ENCODE data around the gene RFC5. TPM values are rescaled to one million over a fixed set of nuclear protein-coding genes. Genes with fewer than 3 reads are reported as not detected.

Gene RFC5
- total and polyA plus RNA-seq, 2 of the 13 experiments (the other 11 are each of a cell fraction or from before 2014, with no cell fraction given): 16.8 to 51.4 TPM

- ChIA-PET CTCF (ENCODE audit: low intra/inter-chr PET ratio, low total read pairs) (no interaction called here), POLR2A (interaction anchor here (1.2 to 1.6 kb wide), 4 partner anchors 10 to 317 kb away, joined by 4 to 6 read pairs (median 4); partner anchors contain the start of gene PEBP1)
- 12% methylated on average over 13 of the region's 13 CpGs for WGBS (ENCODE audit: low lambda C conversion rate)
- H3K27me3 ChIP-seq (ENCODE audit: control insufficient read depth in 1 of 2, insufficient read depth in 2 of 2, low read length in 2 of 2): no peaks in the 10 kb centered on the region; a peak in 1 of 5 replicates
- H3K4me2 ChIP-seq (ENCODE audit: low read depth, low read length): peak overlapping the region; percentile 59
- no peak overlapping the region for H2AFZ ChIP-seq (ENCODE audit: low read length)
- peak; percentile 43 for ATAC-seq
- H3K4me1 ChIP-seq (ENCODE audit: insufficient read depth, low read length): peaks cover 85% of the 10 kb centered on the region
- no TSS peak for BruUV-seq (replicated peaks)
- no peaks in the 10 kb centered on the region for H3K9me3 ChIP-seq (ENCODE audit: low read length)
- peaks cover 11% of the 10 kb centered on the region for H3K79me2 ChIP-seq (ENCODE audit: insufficient read depth, low read length)
- FAIRE-seq: no peak
- H3K36me3 ChIP-seq (replicated peaks in 1 of 2; ENCODE audit: control insufficient read depth in 1 of 2, insufficient read depth in 2 of 2, low read length in 2 of 2): peaks cover 0 to 3% of the 10 kb centered on the region in 2 experiments; a peak in 1 of 5 replicates
- peak overlapping the region; percentile 65 for H3K27ac ChIP-seq (ENCODE audit: extremely low read length, insufficient read depth, low read length)
- DNase-seq (ENCODE audit: low spot score): peak; percentile 84
- H3K9ac ChIP-seq (ENCODE audit: insufficient read depth, low read depth, low read length): peak overlapping the region; percentile 49
- intact Hi-C loops (cut with micrococcal nuclease; ENCODE audit: unreplicated experiment) (no loop called here), in situ Hi-C loops (cut with HindIII; ENCODE audit: extremely low pct_ligation_motif_present, low pct_unique_long_range_greater_than_20kb) (no loop called here)
- H4K20me1 ChIP-seq (ENCODE audit: insufficient read depth, low read length): no peaks in the 10 kb centered on the region
- H3K4me3 ChIP-seq (replicated peaks in 1 of 3; ENCODE audit: insufficient read depth in 1 of 3, low read depth in 2 of 3, low read length in 3 of 3): peak overlapping the region in 1 of 3 experiments; percentile 23; a peak in 1 of 6 replicates
- TF ChIP-seq ZNF547 (CRISPR knock-in tag; IDR thresholded peaks at IDR 0.05): 0 out of 2 replicates have a peak, but pooled peaks have one; percentile 18
- peak; percentile 90 for TF ChIP-seq ZNF644 (CRISPR knock-in tag; IDR thresholded peaks at IDR 0.05; ENCODE audit: low read depth)
- peak; percentile 37; the same call in 1 of the 2 replicates for TF ChIP-seq RXRB (CRISPR knock-in tag; IDR thresholded peaks at IDR 0.05; ENCODE audit: borderline replicate concordance)
- peak; percentile 75 for TF ChIP-seq SALL1 (CRISPR knock-in tag; IDR thresholded peaks at IDR 0.05)
- peak; percentile 43; the same call in 1 of the 2 replicates for TF ChIP-seq ZNF609 (CRISPR knock-in tag; IDR thresholded peaks at IDR 0.05; ENCODE audit: borderline replicate concordance)
- 0 out of 2 replicates have a peak, but pooled peaks have one; percentile 21 for TF ChIP-seq TFAP4 (IDR thresholded peaks at IDR 0.05; ENCODE audit: borderline replicate concordance, low read depth)
- TF ChIP-seq PATZ1 (CRISPR knock-in tag; IDR thresholded peaks at IDR 0.05): 0 out of 2 replicates have a peak, but pooled peaks have one; percentile 14
- TF ChIP-seq SKIL (CRISPR knock-in tag; IDR thresholded peaks at IDR 0.05; ENCODE audit: borderline replicate concordance): 0 out of 2 replicates have a peak, but pooled peaks have one; percentile 25
- peak; percentile 34; the same call in 1 of the 2 replicates for TF ChIP-seq NR2F6 (IDR thresholded peaks at IDR 0.05)
- TF ChIP-seq NR2F6 (CRISPR knock-in tag; IDR thresholded peaks at IDR 0.05): peak; percentile 23; the same call in 1 of the 2 replicates
- TF ChIP-seq ZNF296 (CRISPR knock-in tag; conservative IDR thresholded peaks at IDR 0.05): no peak
- TF ChIP-seq ZNF207 (IDR thresholded peaks at IDR 0.05; ENCODE audit: borderline replicate concordance): no peak
Observed at GRCh38 chr12:118055865-118056773, 39.6 kb downstream of the RFC5 start.
